Renal cortex interstitium (tissue), 15 donors: ENCODE results near the gene CYBRD1. TPM values are rescaled to one million over a fixed set of nuclear protein-coding genes. Genes with fewer than 3 reads are reported as not detected.
"Not testable (repeated sequence)": the region's sequence is repeated elsewhere in the genome, so short reads cannot be mapped to it uniquely, and the experiment has no call there.

ENCODE experiments used
- DNase-seq, 11 donors: peaks; one replicate each; pipeline ENCODE4 v3.0.0-alpha.2; 2013; ENCODE audit warnings: low read depth in 9 of 11, low spot score in 4 of 11; ENCODE audit errors: extremely low read depth in 1 of 11
- long read RNA-seq, 16 experiments: transcript quantifications; one replicate each; lab custom pipeline, GENCODE V29; 2026
- polyA plus RNA-seq, 3 donors: library from polyadenylated mRNA; unstranded; fragments of 120-200 nt; gene quantifications; one replicate each; pipeline ENCODE4 v1.2.1, GENCODE V29; 2013; ENCODE audit not compliant: insufficient read length in 3 of 3

Gene CYBRD1
- polyA plus RNA-seq = 10 to 100 TPM; 37.4 to 42.4 (median 39.2) TPM
- long read RNA-seq, donor 1, full-length matches to known transcripts = 7 of 7 reads
- long read RNA-seq, donor 1, partial matches to known transcripts = 0 of 7 reads
- long read RNA-seq, donor 1, other reads (novel, unspliced or antisense) = 0 of 7 reads
- long read RNA-seq, donor 2, full-length matches to known transcripts = 6 of 6 reads
- long read RNA-seq, donor 2, partial matches to known transcripts = 0 of 6 reads
- long read RNA-seq, donor 2, other reads (novel, unspliced or antisense) = 0 of 6 reads
- long read RNA-seq, donor 3, full-length matches to known transcripts = 14 of 19 reads
- long read RNA-seq, donor 3, partial matches to known transcripts = 5 of 19 reads
- long read RNA-seq, donor 3, other reads (novel, unspliced or antisense) = 0 of 19 reads
- long read RNA-seq, donor 4, full-length matches to known transcripts = 7 of 7 reads
- long read RNA-seq, donor 4, partial matches to known transcripts = 0 of 7 reads
- long read RNA-seq, donor 4, other reads (novel, unspliced or antisense) = 0 of 7 reads
- long read RNA-seq, donor 5 = 0 reads
- long read RNA-seq, donor 6, full-length matches to known transcripts = 7 of 7 reads
- long read RNA-seq, donor 6, partial matches to known transcripts = 0 of 7 reads
- long read RNA-seq, donor 6, other reads (novel, unspliced or antisense) = 0 of 7 reads
- long read RNA-seq, donor 7, full-length matches to known transcripts = 10 of 10 reads
- long read RNA-seq, donor 7, partial matches to known transcripts = 0 of 10 reads
- long read RNA-seq, donor 7, other reads (novel, unspliced or antisense) = 0 of 10 reads
- long read RNA-seq, donor 8, full-length matches to known transcripts = 17 of 17 reads
- long read RNA-seq, donor 8, partial matches to known transcripts = 0 of 17 reads
- long read RNA-seq, donor 8, other reads (novel, unspliced or antisense) = 0 of 17 reads
- long read RNA-seq, donor 9, full-length matches to known transcripts = 20 of 20 reads
- long read RNA-seq, donor 9, partial matches to known transcripts = 0 of 20 reads
- long read RNA-seq, donor 9, other reads (novel, unspliced or antisense) = 0 of 20 reads
- long read RNA-seq, donor 10, full-length matches to known transcripts = 12 of 12 reads
- long read RNA-seq, donor 10, partial matches to known transcripts = 0 of 12 reads
- long read RNA-seq, donor 10, other reads (novel, unspliced or antisense) = 0 of 12 reads
- long read RNA-seq, donor 11, full-length matches to known transcripts = 18 of 18 reads
- long read RNA-seq, donor 11, partial matches to known transcripts = 0 of 18 reads
- long read RNA-seq, donor 11, other reads (novel, unspliced or antisense) = 0 of 18 reads
- long read RNA-seq, donor 12, full-length matches to known transcripts = 3 of 3 reads
- long read RNA-seq, donor 12, partial matches to known transcripts = 0 of 3 reads
- long read RNA-seq, donor 12, other reads (novel, unspliced or antisense) = 0 of 3 reads
- long read RNA-seq, donor 13, full-length matches to known transcripts = 16 of 16 reads
- long read RNA-seq, donor 13, partial matches to known transcripts = 0 of 16 reads
- long read RNA-seq, donor 13, other reads (novel, unspliced or antisense) = 0 of 16 reads
- long read RNA-seq, donor 14, full-length matches to known transcripts = 15 of 15 reads
- long read RNA-seq, donor 14, partial matches to known transcripts = 0 of 15 reads
- long read RNA-seq, donor 14, other reads (novel, unspliced or antisense) = 0 of 15 reads
- long read RNA-seq, donor 15, full-length matches to known transcripts = 3 of 3 reads
- long read RNA-seq, donor 15, partial matches to known transcripts = 0 of 3 reads
- long read RNA-seq, donor 15, other reads (novel, unspliced or antisense) = 0 of 3 reads
- long read RNA-seq, donor 16, full-length matches to known transcripts = 23 of 23 reads
- long read RNA-seq, donor 16, partial matches to known transcripts = 0 of 23 reads
- long read RNA-seq, donor 16, other reads (novel, unspliced or antisense) = 0 of 23 reads

- peak in 8 of 11 donors; percentile 25 to 59 (median 50) for DNase-seq
Measured at GRCh38 chr2:171522052-171522787, at the start of gene CYBRD1. Gene CYBRD1, plus strand, starts transcription at chr2:171522474. Its CDS starts 72 bp downstream, at chr2:171522546.

GRCh38 chr2:171475979-171476378, 46.3 kb upstream of the CYBRD1 start:
- no peak for DNase-seq

GRCh38 chr2:171478345-171478744, 43.9 kb upstream of the CYBRD1 start:
- DNase-seq = no peak

- DNase-seq = no peak
Measured at GRCh38 chr2:171479154-171479814, 43.0 kb upstream of the CYBRD1 start.

GRCh38 chr2:171480908-171481307, 41.4 kb upstream of the CYBRD1 start:
- peak in 10 of 11 donors; percentile 9 to 58 (median 40) for DNase-seq

GRCh38 chr2:171482308-171482707, 40.0 kb upstream of the CYBRD1 start:
- DNase-seq = no peak

- peak in 7 of 11 donors; percentile 4 to 41 (median 24) for DNase-seq
Measured at GRCh38 chr2:171482877-171483276, 39.4 kb upstream of the CYBRD1 start.

GRCh38 chr2:171483793-171484192, 38.5 kb upstream of the CYBRD1 start:
- no peak for DNase-seq

- DNase-seq = no peak
Measured at GRCh38 chr2:171485116-171485515, 37.2 kb upstream of the CYBRD1 start.

- no peak for DNase-seq
Measured at GRCh38 chr2:171487201-171487600, 35.1 kb upstream of the CYBRD1 start.

- no peak for DNase-seq
Measured at GRCh38 chr2:171487803-171488259, 34.4 kb upstream of the CYBRD1 start.

GRCh38 chr2:171490577-171490976, 31.7 kb upstream of the CYBRD1 start:
- DNase-seq = no peak

GRCh38 chr2:171491292-171491691, 31.0 kb upstream of the CYBRD1 start:
- DNase-seq = no peak

GRCh38 chr2:171492664-171493063, 29.6 kb upstream of the CYBRD1 start:
- DNase-seq = no peak

- DNase-seq = not testable (repeated sequence)
Measured at GRCh38 chr2:171497664-171498063, 24.6 kb upstream of the CYBRD1 start.

- DNase-seq = no peak
Measured at GRCh38 chr2:171505374-171505773, 16.9 kb upstream of the CYBRD1 start.
